ENCODE results near the gene LRRC75A. TPM values are rescaled to one million over a fixed set of nuclear protein-coding genes. Genes with fewer than 3 reads are reported as not detected.

Gene LRRC75A
- total RNA-seq, 2 donors from 2014 or later = 5.2 to 25.8 TPM

DNA sequence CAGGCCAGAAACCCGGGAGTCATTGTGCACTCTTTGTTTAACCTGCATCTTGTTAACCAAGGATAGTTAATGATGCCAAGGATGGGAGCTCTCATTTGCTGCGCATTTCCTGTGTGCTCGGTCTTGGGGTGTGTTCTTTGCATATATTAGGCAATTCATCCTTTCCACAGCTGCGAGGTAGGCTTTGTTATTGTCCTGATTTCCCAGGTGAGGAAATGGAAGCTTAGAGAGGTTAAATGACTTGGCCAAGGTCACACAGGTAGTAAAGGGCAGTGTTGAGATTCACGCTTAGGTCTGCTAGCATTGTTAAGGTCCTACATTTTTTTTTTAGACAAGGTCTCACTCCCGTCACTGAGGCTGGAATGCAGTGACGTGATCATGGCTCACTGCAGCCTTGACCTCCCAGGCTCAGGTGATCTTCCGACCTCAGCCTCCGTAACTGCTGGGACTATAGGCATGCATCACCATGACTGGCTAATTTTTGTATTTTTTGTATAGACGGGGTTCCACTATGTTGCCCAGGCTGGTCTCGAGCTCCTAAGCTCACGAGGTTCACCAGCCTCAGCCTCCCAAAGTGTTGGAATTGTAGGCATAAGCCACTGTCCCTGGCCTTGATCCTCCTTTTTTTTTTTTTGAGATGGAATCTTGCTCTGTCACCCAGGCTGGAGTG lies 5.0 kb upstream of the LRRC75A start:
- intact Hi-C loops (cut with DNase I) = no loop called here
- no peaks in the 10 kb centered on the region for H3K4me1 ChIP-seq (replicated peaks)
- H3K36me3 ChIP-seq = no peaks in the 10 kb centered on the region
- TF ChIP-seq POLR2A (IDR thresholded peaks at IDR 0.05) = no peak
- TF ChIP-seq, protein P1, sequence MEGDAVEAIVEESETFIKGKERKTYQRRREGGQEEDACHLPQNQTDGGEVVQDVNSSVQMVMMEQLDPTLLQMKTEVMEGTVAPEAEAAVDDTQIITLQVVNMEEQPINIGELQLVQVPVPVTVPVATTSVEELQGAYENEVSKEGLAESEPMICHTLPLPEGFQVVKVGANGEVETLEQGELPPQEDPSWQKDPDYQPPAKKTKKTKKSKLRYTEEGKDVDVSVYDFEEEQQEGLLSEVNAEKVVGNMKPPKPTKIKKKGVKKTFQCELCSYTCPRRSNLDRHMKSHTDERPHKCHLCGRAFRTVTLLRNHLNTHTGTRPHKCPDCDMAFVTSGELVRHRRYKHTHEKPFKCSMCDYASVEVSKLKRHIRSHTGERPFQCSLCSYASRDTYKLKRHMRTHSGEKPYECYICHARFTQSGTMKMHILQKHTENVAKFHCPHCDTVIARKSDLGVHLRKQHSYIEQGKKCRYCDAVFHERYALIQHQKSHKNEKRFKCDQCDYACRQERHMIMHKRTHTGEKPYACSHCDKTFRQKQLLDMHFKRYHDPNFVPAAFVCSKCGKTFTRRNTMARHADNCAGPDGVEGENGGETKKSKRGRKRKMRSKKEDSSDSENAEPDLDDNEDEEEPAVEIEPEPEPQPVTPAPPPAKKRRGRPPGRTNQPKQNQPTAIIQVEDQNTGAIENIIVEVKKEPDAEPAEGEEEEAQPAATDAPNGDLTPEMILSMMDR (IDR thresholded peaks at IDR 0.05) = no peak
- no peak for TF ChIP-seq POLR2AphosphoS5 (IDR thresholded peaks at IDR 0.05)
- WGBS = 82% methylated on average over 12 of the region's 12 CpGs
- H3K27me3 ChIP-seq (replicated peaks; ENCODE audit: insufficient read depth) = no peaks in the 10 kb centered on the region
- H3K9me3 ChIP-seq = no peaks in the 10 kb centered on the region
- no peak overlapping the region for H3K27ac ChIP-seq
- no peak for DNase-seq (ENCODE audit: low spot score)
- H3K4me3 ChIP-seq = no peak overlapping the region

GRCh38 chr17:16495980-16496819 lies 4.2 kb upstream of the LRRC75A start:
- Histone ChIP-seq H3K36me3 (no peaks in the 10 kb centered on the region), H3K27ac (no peak overlapping the region), H3K4me3 (no peak overlapping the region), H3K4me1 (replicated peaks) (no peaks in the 10 kb centered on the region), H3K27me3 (replicated peaks; ENCODE audit: insufficient read depth) (no peaks in the 10 kb centered on the region), H3K9me3 (no peaks in the 10 kb centered on the region)
- TF ChIP-seq POLR2A (IDR thresholded peaks at IDR 0.05) (no peak), POLR2AphosphoS5 (IDR thresholded peaks at IDR 0.05) (no peak)
- TF ChIP-seq, protein P1 (IDR thresholded peaks at IDR 0.05) = no peak
- intact Hi-C loops (cut with DNase I) = no loop called here
- no peak for DNase-seq (ENCODE audit: low spot score)
- WGBS = 78% methylated on average over 12 of the region's 12 CpGs

DNA sequence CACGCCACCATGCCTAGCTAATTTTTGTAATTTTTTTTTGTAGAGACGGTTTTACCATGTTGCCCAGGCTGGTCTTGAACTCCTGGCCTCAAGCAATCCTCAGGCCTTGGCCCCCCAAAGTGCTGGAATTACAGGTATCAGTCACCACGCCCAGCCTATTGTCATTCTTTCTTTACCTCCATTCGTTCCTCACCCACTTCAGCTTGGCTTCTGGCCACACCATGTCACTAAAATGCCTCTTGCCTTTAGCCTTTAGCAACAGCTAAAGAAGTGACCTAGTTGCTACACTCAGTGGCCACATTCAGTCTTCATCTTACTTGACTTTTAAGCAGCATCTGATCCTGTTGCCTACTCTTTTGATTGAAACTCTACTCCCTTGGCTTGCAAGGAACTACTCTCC lies 3.6 kb upstream of the LRRC75A start:
- intact Hi-C loops (cut with DNase I) = no loop called here
- WGBS = 77% methylated on average over 4 of the region's 4 CpGs

DNA sequence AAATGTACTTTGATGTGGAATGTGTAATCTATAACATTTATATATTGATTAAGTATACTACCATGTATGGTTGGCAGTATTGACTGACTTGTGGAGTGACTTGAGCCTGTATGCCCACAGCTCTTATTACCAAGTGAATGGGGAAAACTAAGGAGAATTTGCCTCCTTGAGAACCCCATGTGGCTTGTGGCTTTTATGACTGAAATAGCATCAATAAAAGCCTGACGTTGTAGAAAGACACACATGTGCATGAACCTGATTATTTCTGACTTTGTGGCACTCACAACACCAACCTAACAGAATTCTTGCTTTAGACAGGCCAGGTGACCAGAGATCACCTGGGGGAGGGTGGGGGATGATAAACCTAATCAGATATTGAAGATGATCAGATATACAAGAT lies 2.1 kb upstream of the LRRC75A start:
- intact Hi-C loops (cut with DNase I) = no loop called here
- Histone ChIP-seq H3K9me3 (no peaks in the 10 kb centered on the region), H3K4me1 (replicated peaks) (no peaks in the 10 kb centered on the region), H3K4me3 (no peak overlapping the region), H3K27me3 (replicated peaks; ENCODE audit: insufficient read depth) (no peaks in the 10 kb centered on the region), H3K36me3 (no peaks in the 10 kb centered on the region), H3K27ac (no peak overlapping the region)
- 36% methylated on average over 1 of the region's 1 CpG for WGBS
- DNase-seq (ENCODE audit: low spot score) = no peak
- TF ChIP-seq POLR2A (IDR thresholded peaks at IDR 0.05) (no peak), POLR2AphosphoS5 (IDR thresholded peaks at IDR 0.05) (no peak)
- TF ChIP-seq, protein P1 (IDR thresholded peaks at IDR 0.05) = no peak

More for the DNA sequence above, 3.6 kb upstream of the LRRC75A start:
- Histone ChIP-seq H3K27me3 (replicated peaks; ENCODE audit: insufficient read depth) (no peaks in the 10 kb centered on the region), H3K4me1 (replicated peaks) (no peaks in the 10 kb centered on the region), H3K27ac (no peak overlapping the region), H3K36me3 (no peaks in the 10 kb centered on the region), H3K4me3 (no peak overlapping the region), H3K9me3 (no peaks in the 10 kb centered on the region)
- DNase-seq (ENCODE audit: low spot score) = no peak
- TF ChIP-seq, protein P1 (IDR thresholded peaks at IDR 0.05) = no peak
- no peak for TF ChIP-seq POLR2A (IDR thresholded peaks at IDR 0.05)
- TF ChIP-seq POLR2AphosphoS5 (IDR thresholded peaks at IDR 0.05) = no peak

Measured in prostate gland (tissue), 2 donors.